ENCODE data around the gene RALGAPA2. TPM values are rescaled to one million over a fixed set of nuclear protein-coding genes. Genes with fewer than 3 reads are reported as not detected.

RALGAPA2 gene
- total and polyA plus RNA-seq, 2 experiments from 2014 or later: 1.3 to 2.6 TPM

DNA sequence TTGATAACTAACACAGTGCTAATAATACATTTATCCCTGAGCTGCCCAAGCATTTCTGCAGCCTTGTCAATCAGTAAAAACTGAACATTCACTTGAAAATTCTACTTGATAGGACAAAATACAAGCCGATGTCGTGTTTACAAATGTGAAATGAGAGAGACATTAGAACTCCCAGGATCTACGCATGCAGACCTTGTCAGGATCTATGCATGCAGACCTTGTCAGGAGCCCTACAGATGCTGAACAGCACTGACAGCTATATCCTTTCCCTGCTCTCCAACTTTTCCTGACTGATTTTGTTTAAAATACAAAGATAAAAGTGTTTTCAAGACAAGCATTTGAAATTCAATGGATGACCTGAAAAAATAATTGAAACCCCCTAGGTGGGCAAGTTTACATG lies 315.6 kb downstream of the RALGAPA2 start:
- Histone ChIP-seq H3K9me3 (ENCODE audit: low read depth) (no peaks in the 10 kb centered on the region), H3K4me1 (ENCODE audit: insufficient read depth) (no peaks in the 10 kb centered on the region), H3K4me3 (no peak overlapping the region), H3K9me2 (ENCODE audit: insufficient read depth) (no peaks in the 10 kb centered on the region), H3K27me3 (replicated peaks; ENCODE audit: insufficient read depth) (no peaks in the 10 kb centered on the region), H3K9ac (no peak overlapping the region), H3K36me3 (ENCODE audit: low read depth) (no peaks in the 10 kb centered on the region), H2AFZ (no peak overlapping the region), H3K4me2 (ENCODE audit: unreplicated experiment) (no peak overlapping the region), H4K20me1 (ENCODE audit: insufficient read depth) (no peaks in the 10 kb centered on the region), H3F3A (ENCODE audit: insufficient read depth) (no peaks in the 10 kb centered on the region), H3K79me2 (ENCODE audit: insufficient read depth) (no peaks in the 10 kb centered on the region), H3K27ac (no peak overlapping the region)
- in situ Hi-C loops (cut with MboI): no loop called here
- TF ChIP-seq EZH2 (IDR thresholded peaks at IDR 0.05; ENCODE audit: insufficient read depth, poor library complexity, severe bottlenecking) (no peak), EZH2phosphoT487 (IDR thresholded peaks at IDR 0.05; ENCODE audit: insufficient read depth, low read depth) (no peak)
- WGBS, 2 experiments (ENCODE audit: low coverage in 1 of 2, low lambda C conversion rate in 2 of 2, missing lambda C conversion rate in 2 of 2): 92% methylated on average over 3 of the region's 3 CpGs
- DNase-seq: no peak

DNA sequence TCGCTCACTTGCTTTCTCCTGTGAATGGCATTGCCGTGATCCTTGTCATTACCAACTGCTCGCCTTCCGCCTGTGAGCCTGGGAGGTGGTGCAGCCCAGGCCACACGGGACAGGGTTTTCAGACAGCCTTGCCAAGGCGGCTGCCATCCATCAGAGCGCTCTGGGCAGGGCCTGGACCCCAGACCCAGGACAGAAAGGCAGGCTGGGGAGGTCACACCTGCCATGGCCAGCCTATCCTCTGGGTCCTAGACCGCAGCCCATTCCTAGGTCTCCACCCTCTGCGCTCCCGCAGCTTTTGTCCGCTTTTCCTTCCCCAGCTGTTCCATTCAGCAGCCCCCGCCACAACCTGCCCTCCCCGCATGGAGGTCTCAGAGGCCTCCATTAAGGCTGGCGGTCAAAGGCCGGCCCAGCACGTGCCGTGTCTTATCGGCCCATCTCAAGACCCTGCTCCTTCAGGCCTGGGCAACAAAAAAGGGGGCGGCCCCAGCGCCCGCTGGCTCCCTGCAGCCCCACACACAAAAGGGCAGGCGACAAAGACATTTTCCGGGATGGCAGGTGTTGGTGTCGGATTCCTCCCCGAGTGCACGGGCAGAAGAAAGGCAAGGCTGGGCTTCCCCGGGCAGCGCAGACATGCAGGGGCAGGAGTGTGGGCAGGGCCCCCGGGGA lies 316.4 kb downstream of the RALGAPA2 start:
- Histone ChIP-seq H3K27ac (no peak overlapping the region), H3K79me2 (ENCODE audit: insufficient read depth) (no peaks in the 10 kb centered on the region), H3K4me1 (ENCODE audit: insufficient read depth) (no peaks in the 10 kb centered on the region), H3F3A (ENCODE audit: insufficient read depth) (no peaks in the 10 kb centered on the region), H4K20me1 (ENCODE audit: insufficient read depth) (no peaks in the 10 kb centered on the region), H3K4me3 (no peak overlapping the region), H3K27me3 (replicated peaks; ENCODE audit: insufficient read depth) (no peaks in the 10 kb centered on the region), H2AFZ (no peak overlapping the region), H3K36me3 (ENCODE audit: low read depth) (no peaks in the 10 kb centered on the region), H3K4me2 (ENCODE audit: unreplicated experiment) (no peak overlapping the region), H3K9me2 (ENCODE audit: insufficient read depth) (no peaks in the 10 kb centered on the region), H3K9ac (no peak overlapping the region), H3K9me3 (ENCODE audit: low read depth) (no peaks in the 10 kb centered on the region)
- no peak for TF ChIP-seq EZH2phosphoT487 (IDR thresholded peaks at IDR 0.05; ENCODE audit: insufficient read depth, low read depth)
- no peak for TF ChIP-seq EZH2 (IDR thresholded peaks at IDR 0.05; ENCODE audit: insufficient read depth, poor library complexity, severe bottlenecking)
- DNase-seq: no peak
- WGBS, 2 experiments (ENCODE audit: low coverage in 1 of 2, low lambda C conversion rate in 2 of 2, missing lambda C conversion rate in 2 of 2): 90 to 94% methylated on average over 27 to 29 of the region's 29 CpGs
- in situ Hi-C loops (cut with MboI): no loop called here

DNA sequence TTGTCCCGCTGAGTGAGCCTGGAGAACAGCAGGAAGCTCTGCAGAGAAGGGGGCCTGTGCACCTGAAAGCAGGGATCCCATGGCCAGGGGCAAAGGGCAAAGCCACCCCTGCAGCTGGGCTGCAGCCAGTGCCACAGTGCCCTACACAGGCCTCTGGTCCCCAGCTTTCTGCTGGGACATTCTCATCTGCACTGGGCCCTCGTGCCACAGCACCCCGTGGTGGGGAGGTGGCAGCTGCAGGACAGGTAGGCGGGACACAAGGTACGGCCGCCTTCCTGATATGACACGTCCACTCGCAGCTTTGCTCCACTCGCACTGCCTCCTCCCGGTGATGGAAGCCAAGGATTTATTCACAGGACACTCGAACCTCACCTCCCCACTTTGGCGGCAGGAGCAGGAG lies 317.4 kb downstream of the RALGAPA2 start:
- WGBS, 2 experiments (ENCODE audit: low coverage in 1 of 2, low lambda C conversion rate in 2 of 2, missing lambda C conversion rate in 2 of 2): 85 to 88% methylated on average over 12 of the region's 12 CpGs
- H3K9ac ChIP-seq: no peak overlapping the region
- H2AFZ ChIP-seq: no peak overlapping the region
- TF ChIP-seq EZH2phosphoT487 (IDR thresholded peaks at IDR 0.05; ENCODE audit: insufficient read depth, low read depth) (no peak), EZH2 (IDR thresholded peaks at IDR 0.05; ENCODE audit: insufficient read depth, poor library complexity, severe bottlenecking) (no peak)
- no peaks in the 10 kb centered on the region for H4K20me1 ChIP-seq (ENCODE audit: insufficient read depth)
- H3K27me3 ChIP-seq (replicated peaks; ENCODE audit: insufficient read depth): no peaks in the 10 kb centered on the region
- no peak overlapping the region for H3K4me3 ChIP-seq
- no peak overlapping the region for H3K4me2 ChIP-seq (ENCODE audit: unreplicated experiment)
- H3K36me3 ChIP-seq (ENCODE audit: low read depth): no peaks in the 10 kb centered on the region
- no peaks in the 10 kb centered on the region for H3K4me1 ChIP-seq (ENCODE audit: insufficient read depth)
- in situ Hi-C loops (cut with MboI): no loop called here
- no peaks in the 10 kb centered on the region for H3F3A ChIP-seq (ENCODE audit: insufficient read depth)
- no peak for DNase-seq
- H3K27ac ChIP-seq: no peak overlapping the region
- H3K9me2 ChIP-seq (ENCODE audit: insufficient read depth): no peaks in the 10 kb centered on the region
- H3K9me3 ChIP-seq (ENCODE audit: low read depth): no peaks in the 10 kb centered on the region
- H3K79me2 ChIP-seq (ENCODE audit: insufficient read depth): no peaks in the 10 kb centered on the region

DNA sequence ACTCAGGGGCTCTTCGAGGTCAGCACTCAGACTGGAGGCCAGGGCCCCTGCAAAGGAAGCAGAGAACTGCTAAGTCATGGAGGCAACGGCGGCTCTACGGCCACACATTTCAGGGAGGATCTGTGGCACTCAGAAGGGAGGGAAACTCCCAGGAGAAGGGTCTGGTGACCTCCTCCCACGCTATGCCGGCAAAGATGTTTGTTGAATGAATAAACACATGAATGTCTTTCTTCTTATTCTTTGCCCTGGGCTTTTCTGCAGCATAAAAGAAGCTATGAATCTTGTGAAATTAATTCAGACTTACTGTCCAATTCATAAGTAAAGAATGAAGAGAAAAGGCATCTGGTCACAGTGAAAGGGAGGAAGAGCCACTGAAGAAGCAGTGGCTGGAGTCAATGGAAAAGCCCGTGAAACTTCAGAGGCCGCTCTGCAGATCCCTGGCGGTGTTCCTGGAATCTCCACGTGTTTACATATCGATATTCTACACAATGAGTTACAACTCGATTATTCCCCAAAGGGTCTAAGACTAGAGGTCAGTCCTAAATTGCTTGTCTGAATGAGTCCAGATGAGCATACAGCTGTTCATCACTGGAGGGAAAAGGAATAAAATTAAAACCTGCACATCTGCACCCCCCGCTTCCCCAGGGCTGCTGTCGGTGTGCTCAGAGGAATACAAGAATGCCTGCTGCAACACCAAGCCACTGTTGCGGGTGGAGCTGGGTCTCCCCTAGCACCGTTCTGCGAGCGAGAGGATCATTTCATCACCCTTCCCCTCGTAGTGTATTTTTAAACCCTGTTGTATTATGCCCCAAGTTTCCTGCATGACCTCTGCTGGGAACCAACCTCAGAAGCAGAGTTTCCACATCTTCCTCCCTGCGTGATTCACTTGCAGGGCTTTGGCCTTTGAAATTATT lies 319.0 kb downstream of the RALGAPA2 start:
- no peak overlapping the region for H2AFZ ChIP-seq
- no peaks in the 10 kb centered on the region for H3K9me2 ChIP-seq (ENCODE audit: insufficient read depth)
- TF ChIP-seq EZH2 (IDR thresholded peaks at IDR 0.05; ENCODE audit: insufficient read depth, poor library complexity, severe bottlenecking) (no peak), EZH2phosphoT487 (IDR thresholded peaks at IDR 0.05; ENCODE audit: insufficient read depth, low read depth) (no peak)
- H3K36me3 ChIP-seq (ENCODE audit: low read depth): no peaks in the 10 kb centered on the region
- no peaks in the 10 kb centered on the region for H3K79me2 ChIP-seq (ENCODE audit: insufficient read depth)
- DNase-seq: peak; percentile 13
- WGBS, 2 experiments (ENCODE audit: low coverage in 1 of 2, low lambda C conversion rate in 2 of 2, missing lambda C conversion rate in 2 of 2): 83 to 86% methylated on average over 20 of the region's 20 CpGs
- H3F3A ChIP-seq (ENCODE audit: insufficient read depth): no peaks in the 10 kb centered on the region
- no peaks in the 10 kb centered on the region for H3K9me3 ChIP-seq (ENCODE audit: low read depth)
- no peaks in the 10 kb centered on the region for H3K4me1 ChIP-seq (ENCODE audit: insufficient read depth)
- no peak overlapping the region for H3K9ac ChIP-seq
- H3K4me2 ChIP-seq (ENCODE audit: unreplicated experiment): no peak overlapping the region
- no peak overlapping the region for H3K4me3 ChIP-seq
- no peak overlapping the region for H3K27ac ChIP-seq
- in situ Hi-C loops (cut with MboI): no loop called here
- no peaks in the 10 kb centered on the region for H4K20me1 ChIP-seq (ENCODE audit: insufficient read depth)
- no peaks in the 10 kb centered on the region for H3K27me3 ChIP-seq (replicated peaks; ENCODE audit: insufficient read depth)

All from GM23248 (cell line).